GM19351 (cell line): ENCODE results near the gene FUS.
"Not testable (repeated sequence)": the region's sequence is repeated elsewhere in the genome, so short reads cannot be mapped to it uniquely, and the experiment has no call there.

Experiments used
- ATAC-seq: cut with Tn5 transposase; IDR thresholded peaks from one replicate; pipeline ENCODE4 v1.9.1; 2021; ENCODE audit warnings: mild to moderate bottlenecking, moderate library complexity; ENCODE audit not compliant: unreplicated experiment

FUS gene

DNA sequence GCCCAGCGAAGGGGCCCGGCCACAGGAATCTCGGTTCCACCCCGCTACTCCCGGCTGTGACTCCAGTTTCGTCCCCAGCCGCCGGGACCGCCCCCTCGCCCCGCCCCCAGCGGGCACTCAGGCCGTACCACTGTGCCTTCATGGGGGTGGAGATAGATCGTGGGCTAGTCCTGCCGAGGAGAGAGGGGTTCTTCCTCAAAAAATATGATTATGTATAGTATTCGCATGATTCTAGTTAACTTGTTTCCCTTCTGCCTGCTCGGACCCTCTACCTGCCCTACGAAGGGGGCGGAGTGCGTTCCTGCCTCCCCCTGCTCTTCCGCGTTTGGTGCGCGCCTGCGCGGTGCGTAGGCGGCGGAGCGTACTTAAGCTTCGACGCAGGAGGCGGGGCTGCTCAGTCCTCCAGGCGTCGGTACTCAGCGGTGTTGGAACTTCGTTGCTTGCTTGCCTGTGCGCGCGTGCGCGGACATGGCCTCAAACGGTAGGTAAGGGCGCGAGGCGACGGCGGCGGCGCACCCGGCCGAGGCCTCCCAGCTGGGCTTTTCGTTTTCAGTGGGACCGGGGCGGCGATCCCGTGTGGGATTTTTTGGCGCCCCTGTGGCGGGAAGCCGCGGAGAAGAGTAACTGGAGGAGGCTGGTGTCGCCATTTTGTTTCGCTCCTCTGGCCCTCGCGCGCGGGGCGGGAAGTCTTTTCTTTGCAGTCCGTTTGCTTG lies at the start of gene FUS:
FUS (plus strand) TSS at position 393 of the 713 bp plus-strand sequence; CDS start at position 469, 76 bp downstream.
- peak; percentile 43 for ATAC-seq

DNA sequence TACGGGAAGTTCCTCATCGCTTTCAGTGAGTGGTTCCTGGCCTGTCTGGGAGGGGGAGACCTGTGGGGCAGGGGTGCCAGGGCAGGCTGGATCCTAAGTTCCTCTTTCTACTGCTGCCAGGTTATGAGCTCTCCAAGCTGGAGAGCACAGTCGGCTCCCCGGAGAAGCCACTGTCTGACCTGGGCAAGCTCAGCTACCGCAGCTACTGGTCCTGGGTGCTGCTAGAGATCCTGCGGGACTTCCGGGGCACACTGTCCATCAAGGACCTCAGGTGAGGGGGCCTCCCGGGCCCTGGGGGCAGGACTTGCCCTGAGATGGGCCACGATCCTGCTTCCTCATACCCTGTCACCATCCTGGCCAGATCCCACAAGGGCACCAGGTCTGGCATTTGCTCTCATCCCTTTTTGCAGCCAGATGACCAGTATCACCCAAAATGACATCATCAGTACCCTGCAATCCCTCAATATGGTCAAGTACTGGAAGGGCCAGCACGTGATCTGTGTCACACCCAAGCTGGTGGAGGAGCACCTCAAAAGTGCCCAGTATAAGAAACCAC lies 49.5 kb upstream of the FUS start:
- ATAC-seq = no peak

DNA sequence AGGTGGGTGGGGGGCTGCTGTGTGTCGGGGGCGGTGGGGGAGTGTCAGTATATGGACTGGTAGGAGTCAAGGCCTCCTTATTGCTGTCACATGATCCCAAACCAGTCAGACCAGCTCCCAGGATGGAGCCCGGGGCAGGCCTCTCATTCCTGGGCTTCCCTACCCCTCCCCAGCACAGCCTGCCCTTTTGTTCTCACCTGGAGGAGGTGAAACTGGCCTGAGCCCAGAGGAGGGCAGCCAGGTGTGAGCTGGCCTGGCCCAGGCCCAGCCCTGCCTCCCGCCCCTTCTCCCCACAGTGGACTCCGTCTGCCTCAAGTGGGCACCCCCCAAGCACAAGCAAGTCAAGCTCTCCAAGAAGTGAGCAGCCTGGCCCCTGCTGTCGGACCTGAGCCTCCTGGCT lies 49.0 kb upstream of the FUS start:
- ATAC-seq = no peak

DNA sequence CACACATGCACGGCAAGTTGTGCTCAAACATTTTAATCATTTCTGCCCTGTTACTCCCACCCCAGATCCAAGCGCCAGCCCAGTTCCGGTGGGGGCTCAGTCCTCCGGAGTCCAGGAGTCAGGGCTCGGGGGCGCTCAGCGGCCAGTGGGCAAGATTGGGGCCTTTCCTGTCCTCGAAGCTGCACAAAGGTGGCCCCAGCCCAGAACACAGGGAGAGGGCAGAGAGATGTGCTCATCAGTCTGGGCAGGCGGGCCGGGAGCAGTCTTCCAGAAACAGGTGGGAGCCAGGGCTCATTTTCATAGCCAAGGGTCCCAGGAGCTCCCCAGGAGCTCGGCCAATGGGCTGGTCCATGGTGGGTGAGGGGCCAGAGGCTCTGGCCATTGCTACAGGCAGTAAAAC lies 48.5 kb upstream of the FUS start:
- no peak for ATAC-seq

DNA sequence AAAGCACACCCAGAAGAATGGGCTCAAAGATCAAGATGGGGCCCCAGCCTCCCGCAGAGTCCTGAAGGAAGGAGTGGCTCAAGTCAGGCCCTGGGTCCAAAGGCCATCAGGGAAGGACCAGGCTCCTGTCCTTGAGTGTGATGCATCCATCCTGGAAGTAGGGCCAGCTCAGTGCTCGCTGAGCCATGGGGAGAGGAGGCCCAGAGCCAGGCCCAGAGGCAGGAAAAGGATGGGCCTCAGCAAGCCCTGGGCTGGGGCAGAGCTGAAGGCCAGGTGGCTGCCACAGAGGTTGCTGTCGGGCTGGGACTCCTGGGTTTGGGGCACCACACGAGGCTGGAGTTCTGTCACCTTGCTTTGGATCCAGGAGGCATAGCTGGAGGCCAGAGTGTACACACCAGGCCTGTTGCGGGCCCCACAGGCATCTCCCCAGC lies 48.1 kb upstream of the FUS start:
- ATAC-seq = no peak

DNA sequence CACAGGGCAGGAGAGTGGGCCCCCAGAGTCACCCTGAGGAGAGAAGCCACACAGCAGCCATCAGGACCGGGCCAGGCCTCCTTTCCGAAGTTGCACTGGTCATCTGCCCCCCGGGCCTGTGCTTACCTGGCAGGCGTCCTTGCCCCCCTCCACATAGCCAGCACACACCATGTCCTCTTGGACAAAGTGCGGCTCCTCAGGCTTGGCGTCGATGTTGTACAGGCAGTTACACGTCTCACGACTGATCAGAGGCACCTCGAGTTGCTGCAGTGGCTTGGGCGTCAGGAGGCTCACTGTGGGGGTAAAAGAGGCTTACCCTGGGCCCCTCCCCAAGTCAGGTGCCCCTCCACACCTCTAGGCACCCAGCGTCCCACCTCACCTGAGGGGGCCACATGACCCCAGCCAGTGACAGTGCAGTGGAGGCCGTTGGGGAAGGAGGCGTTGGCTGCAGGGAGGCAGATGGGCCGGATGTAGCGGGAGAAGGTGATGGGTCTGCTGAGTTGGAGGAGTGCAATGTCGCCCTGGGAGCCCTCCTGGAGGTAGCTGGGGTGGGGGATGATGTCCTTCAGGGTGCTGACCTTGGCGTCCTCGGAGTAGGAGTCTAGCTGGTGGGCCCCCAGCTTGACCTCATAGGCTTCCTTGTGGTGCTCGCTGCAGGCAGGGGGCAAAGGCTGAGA lies 47.5 kb upstream of the FUS start:
- ATAC-seq = no peak

DNA sequence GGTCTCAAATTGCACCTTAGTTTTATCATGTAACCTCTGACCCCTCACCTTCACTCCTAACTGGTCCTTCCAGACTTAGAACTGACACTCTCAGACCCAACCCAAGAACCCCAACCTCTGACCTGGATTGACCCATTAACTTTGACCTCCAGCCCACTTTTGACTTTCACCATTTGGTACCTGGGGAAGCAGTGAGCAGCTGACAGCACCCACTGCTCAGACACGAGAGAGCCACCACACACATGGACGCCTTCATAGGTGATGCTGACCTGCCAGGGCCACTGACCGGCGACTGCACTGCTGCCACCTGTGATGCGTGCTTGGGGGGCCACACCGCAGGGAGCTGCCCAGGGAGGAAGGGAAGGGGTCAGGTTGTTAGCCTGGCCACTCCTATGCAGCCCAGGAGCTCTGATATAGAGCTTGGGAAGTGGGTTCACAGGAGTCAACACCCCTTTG lies 46.9 kb upstream of the FUS start:
- ATAC-seq = no peak

DNA sequence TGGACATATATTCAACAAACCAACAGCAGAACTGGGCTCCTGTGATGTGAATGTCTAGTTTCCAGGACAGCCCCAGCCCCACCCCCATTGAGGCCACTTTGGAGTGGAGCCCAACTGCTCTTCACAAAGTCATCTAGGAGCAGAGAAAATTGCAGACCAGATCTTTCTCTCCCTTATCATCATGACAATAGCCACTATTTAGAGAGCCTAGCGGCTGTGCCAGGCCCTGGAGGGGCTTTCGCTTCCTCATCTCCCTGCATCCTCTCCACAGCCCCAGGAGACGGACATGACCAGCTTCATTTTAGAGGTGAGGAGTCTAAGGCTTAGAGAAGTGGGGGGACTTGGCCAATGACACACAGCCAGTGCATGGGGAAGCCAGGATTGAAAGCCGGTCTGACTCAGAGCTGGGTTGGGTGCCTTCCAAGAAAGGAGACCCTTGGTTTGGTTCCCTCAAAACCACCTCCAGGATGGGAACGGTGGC lies 45.8 kb upstream of the FUS start:
- ATAC-seq = no peak

DNA sequence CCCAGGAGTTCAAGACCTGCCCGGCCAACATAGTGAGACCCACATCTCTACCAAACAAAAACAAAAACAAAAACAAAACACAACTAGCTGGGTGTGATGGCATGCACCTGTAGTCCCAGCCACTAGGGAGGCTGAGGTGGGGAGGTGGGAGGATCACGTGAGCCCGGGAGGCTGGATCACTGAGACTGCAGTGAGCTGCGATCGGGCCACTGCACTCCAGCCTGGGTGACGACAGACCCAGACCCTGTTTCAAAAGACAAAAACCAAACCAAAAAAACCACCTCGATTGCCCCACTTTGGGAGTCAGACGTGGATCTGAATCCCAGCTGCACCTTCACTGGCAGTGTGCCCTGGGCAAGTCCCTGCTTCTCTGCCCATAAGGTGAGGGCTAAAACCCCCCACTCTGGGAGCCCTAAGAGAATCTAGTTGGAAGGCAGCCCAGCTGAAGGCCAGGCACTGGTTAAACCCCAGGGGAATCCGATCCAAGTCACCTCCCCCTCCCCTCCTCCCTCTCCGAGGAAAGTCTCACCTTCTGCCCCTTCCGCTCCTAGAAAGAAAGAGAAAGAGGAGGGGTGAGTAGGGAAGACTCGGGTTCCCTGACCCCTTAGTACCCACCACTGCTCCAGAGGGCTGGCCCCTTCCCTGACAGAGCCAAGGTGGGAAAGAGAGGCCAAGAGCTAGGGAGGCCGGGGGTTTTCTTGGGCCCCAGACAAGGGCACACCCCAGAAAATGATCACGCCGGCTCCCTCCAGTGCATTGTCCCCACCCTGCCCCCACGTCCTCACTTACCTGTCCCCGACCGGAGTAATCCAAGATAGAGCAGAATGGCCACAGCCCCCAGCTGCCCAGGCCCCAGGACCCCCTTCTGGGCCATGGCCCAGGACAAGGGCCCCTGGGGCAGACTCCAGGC lies 45.1 kb upstream of the FUS start:
- ATAC-seq = no peak

DNA sequence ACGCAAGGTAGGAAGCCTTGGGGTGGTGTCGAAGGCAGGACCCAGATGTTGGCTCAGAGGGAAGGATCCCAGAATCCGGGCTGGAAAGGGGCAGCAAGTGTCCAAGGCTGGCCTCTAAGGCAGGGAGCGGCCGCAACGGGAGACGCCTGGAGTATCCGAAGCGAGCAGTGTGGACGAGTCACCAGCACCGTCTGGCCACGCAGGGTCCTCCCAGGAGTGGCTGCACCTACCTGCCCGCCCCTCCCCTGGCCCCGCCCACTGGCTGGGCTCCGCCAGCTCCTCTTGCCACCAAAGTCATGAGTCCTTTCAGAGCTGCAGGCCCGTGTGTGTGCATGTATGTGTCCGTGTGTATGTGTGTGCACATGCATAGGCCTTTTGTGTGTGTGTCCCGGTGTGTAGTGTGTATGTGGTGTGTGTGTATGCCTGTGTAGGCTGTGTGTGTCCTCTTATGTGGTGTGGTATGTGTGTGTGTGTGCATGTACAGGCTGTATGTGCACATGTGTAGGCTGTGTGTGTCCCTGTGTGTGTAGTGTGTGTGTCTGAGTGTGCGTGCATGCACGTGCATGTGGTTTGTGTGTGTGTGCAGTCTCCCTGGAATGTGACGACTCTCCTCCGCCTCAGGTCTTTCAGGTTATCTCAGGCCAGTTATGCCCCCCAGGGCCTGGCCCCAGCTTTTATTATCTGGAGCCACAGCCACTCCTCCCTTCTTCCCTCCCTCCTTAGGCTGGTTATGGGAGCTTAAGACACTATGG lies 44.2 kb upstream of the FUS start, which contains the start of gene PRSS8:
PRSS8 (minus strand) TSS at position 193 of the 752 bp plus-strand sequence. CDS start 229 bp downstream, outside the sequence.
- no peak for ATAC-seq

DNA sequence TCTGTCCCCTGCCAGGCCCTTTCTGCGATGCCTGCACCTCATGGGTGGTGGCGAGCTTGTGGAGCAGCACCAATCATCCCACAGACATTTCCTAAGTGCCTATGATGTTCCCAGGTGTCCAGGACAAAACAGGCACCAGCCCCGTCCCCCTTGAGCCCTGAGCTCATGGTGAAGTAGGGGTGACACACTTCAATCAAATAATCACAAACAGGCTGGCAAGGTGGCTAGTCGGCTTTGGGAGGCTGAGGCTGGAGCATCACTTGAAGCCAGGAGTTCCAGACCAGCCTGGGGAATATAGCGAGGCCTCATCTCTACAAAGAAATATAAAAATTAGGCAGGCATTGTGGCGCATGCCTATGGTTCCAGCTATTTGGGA lies 43.7 kb upstream of the FUS start:
- ATAC-seq = no peak

DNA sequence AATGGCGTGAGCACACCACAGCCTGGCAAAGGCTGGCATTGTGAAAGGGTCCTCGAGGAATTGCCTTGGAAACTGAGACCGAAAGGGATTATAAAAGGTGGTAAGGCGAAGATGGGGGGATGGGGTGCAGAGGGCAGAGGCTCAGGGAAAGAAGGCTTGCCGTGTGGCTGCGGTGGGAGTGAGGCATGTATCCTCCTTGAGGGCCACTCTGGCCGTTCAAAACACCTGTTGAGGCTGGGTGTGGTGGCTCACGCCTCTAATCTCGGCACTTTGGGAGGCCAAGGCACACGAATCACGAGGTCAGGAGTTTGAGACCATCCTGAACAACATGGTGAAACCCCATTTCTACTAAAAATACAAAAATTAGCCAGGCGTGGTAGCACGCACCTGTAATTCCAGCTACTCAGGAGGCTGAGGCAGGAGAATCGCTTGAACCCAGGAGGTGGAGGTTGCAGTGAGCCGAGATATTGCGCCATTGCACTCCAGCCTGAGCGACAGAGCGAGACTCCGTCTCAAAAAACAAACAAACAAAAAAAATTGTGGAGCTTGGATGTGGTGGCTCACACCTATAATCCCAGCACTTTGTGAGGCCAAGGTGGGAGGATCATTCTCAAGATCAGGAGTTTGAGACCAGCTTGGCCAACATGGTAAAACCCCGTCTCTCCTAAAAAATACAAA lies 43.0 kb upstream of the FUS start:
- ATAC-seq = not testable (repeated sequence)

DNA sequence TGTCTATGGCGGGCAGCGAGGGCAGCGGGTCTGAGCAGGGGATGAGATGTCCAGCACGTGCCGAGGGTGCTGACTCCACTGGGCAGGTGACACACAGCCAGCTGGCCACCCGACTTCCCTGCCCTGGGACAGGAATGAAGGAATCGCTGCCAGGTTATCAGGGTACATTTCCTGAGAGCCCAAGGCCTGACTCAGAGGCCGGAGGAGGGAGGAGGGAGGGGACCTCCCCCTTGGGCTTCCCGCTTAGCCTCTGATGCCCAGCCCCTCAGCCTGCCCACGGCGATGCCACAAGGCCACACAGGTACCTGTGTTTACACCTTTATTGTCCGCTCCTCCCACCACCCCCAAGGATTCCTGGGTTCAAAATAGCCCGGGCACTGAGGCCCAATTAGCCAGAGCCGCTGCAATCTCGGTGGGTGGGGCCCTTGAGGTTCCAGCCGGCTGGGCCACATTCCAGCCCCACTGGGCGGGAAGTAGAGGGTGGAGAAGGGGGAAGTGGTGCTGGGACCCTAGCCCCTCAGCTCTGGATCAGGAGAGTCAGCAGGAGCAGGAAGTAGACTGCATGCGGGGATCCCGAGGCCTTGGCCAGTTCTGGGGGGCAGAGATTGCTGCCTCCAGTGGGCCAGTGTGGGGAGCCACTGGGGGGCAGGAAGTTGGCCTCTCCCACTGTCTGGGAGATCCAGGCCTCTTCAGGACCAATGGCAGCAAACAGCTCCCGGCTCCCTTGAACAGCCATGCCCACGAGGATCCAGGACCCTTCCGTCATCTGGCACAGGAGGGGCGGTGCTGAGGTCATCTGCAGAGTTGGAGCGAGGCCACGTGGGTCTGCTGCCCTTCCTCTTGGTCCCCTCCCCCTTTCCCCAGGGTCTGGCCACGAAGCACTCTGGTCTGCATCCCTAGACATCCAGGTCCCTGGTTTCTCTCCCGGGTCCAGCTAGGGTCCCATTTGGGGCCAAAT lies 41.0 kb upstream of the FUS start:
- no peak for ATAC-seq

DNA sequence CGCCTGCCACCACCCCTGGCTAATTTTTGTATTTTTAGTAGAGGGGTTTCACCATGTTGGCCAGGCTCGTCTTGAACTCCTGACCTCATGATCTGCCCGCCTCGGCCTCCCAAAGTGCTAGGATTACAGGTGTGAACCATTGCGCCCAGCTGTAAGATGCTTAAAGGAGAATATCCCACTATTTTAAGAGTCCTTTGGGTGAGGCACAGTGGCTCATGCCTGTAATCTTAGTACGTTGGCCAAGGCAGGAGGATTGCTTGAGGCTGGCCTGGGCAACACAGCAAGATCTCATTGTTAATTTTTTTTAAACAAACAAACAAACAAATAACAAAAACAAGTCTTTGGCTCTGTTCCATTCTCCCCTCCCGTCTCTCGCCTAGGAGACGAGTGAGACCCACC lies 38.9 kb upstream of the FUS start:
- not testable (repeated sequence) for ATAC-seq

DNA sequence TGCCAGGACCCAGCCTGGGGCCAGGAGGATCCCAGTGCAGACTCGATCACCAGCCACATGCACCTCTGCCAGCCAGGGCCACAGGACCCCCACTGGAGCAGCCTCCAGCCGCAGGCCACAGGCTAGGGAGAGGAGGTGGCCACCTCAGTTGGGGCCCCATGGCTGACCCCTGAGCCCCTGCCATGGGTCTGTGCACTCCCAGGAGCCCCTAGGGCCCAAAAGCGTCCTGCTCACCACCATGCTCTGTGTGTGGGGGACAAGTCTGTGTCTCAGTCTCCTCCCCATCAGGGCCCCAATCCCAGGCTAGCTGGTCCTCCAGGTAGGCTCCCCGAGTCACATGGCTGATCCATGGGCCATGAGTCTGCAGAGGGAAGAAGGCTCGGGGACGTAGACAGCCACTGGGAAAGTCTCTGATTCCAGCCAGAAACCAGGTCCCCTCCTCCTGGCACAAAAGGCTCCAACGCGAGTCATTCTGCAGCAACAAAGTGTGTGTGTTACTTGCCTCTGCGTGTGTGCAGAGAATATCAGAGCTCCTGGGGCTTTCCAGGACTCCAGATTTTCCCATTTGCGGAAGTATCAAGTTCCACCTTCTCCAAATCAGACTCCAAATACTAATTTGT lies 38.3 kb upstream of the FUS start:
- no peak for ATAC-seq

DNA sequence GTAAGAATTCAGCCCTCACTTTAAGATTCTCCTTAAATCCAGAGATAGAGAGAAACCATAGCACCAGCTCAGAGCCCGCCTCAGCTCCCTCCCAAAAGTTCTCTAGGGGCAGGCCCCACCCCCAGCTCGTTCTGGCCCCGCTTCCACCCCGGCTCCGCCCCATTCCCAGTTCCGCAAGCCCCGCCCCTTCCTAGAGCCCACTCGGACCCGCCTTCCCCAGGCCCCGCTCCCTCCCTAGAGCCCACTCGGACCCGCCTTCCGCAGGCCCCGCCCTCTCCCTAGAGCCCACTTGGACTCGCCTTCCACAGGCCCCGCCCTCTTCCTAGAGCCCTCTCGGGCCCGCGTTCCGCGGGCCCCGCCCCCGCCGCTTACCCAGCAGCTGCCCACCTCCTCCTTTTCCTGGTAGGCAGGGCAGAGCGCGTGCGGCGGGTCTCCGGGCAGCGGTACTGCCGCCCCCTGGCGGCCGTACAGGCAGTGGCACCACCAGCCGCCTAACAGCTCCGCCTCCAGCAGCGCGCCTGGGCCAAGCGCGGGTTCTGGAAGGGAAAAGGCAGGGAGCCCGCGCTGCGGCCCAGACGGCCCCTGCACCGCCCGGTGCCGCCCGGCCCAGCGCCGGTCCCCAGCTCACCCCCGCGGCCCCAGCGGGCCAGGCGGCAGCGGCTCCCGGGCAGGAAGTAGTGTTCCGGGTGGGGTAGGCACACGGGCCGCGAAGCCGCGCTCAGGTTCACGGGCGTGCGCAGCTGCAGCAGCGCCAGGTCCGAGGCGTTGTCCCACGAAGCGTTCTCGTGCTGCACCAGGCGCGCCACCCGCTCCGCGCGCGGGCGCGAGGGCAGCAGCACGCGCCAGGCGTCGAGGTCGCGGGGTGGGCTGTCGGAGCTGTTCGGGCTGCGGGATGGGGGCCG lies 37.6 kb upstream of the FUS start:
- peak; percentile 85 for ATAC-seq
